Stimulated activated CD8-positive, alpha-beta memory T cell treated with anti-CD3 and anti-CD28 coated beads, Interleukin-12 subunit alpha, Interleukin-12 subunit beta, amount 100 ng/mL, for 1 hour (primary cell): ENCODE results near the gene PRMT3.
"Not testable (repeated sequence)": the region's sequence is repeated elsewhere in the genome, so short reads cannot be mapped to it uniquely, and the experiment has no call there.

Experiments used
- DNase-seq: peaks from one replicate; pipeline ENCODE4 v3.0.0-alpha.2; 2020; ENCODE audit warnings: low read depth

PRMT3 gene

GRCh38 chr11:20457934-20458680 is 70.6 kb downstream of the PRMT3 start:
- no peak for DNase-seq

GRCh38 chr11:20458905-20459632 is 71.6 kb downstream of the PRMT3 start:
- DNase-seq, result no peak

GRCh38 chr11:20459865-20460264 is 72.3 kb downstream of the PRMT3 start:
- DNase-seq, result no peak

GRCh38 chr11:20464518-20464917 is 77.0 kb downstream of the PRMT3 start:
- no peak for DNase-seq

- DNase-seq, result no peak
Observed at GRCh38 chr11:20467487-20468185, 80.1 kb downstream of the PRMT3 start.

GRCh38 chr11:20470348-20470747 is 82.8 kb downstream of the PRMT3 start:
- DNase-seq, result no peak

- DNase-seq, result not testable (repeated sequence)
Observed at GRCh38 chr11:20471929-20472328, 84.4 kb downstream of the PRMT3 start.

GRCh38 chr11:20474176-20474881 is 86.8 kb downstream of the PRMT3 start:
- no peak for DNase-seq

GRCh38 chr11:20474882-20475517 is 87.5 kb downstream of the PRMT3 start:
- no peak for DNase-seq

GRCh38 chr11:20477418-20478090 is 90.0 kb downstream of the PRMT3 start:
- DNase-seq, result no peak

GRCh38 chr11:20479513-20479912 is 92.0 kb downstream of the PRMT3 start:
- DNase-seq, result no peak

GRCh38 chr11:20483931-20484330 is 96.4 kb downstream of the PRMT3 start:
- DNase-seq, result no peak

GRCh38 chr11:20484416-20484815 is 96.9 kb downstream of the PRMT3 start:
- not testable (repeated sequence) for DNase-seq

GRCh38 chr11:20488352-20488751 is 100.8 kb downstream of the PRMT3 start:
- DNase-seq, result no peak

- DNase-seq, result no peak
Observed at GRCh38 chr11:20489948-20490347, 102.4 kb downstream of the PRMT3 start.

- DNase-seq, result no peak
Observed at GRCh38 chr11:20493340-20493739, 105.8 kb downstream of the PRMT3 start.

- no peak for DNase-seq
Observed at GRCh38 chr11:20497124-20497792, 109.7 kb downstream of the PRMT3 start.

GRCh38 chr11:20501252-20501651 is 113.7 kb downstream of the PRMT3 start:
- no peak for DNase-seq

GRCh38 chr11:20501971-20502370 is 114.5 kb downstream of the PRMT3 start:
- DNase-seq, result no peak

GRCh38 chr11:20511982-20512381 is 124.5 kb downstream of the PRMT3 start:
- DNase-seq, result no peak

GRCh38 chr11:20512869-20513268 is 125.4 kb downstream of the PRMT3 start:
- DNase-seq, result no peak
